ENCODE data around the gene OVCA2. TPM values are rescaled to one million over a fixed set of nuclear protein-coding genes. Genes with fewer than 3 reads are reported as not detected.

OVCA2 gene
- total and polyA plus RNA-seq, 4 donors: 11.1 to 55.4 (median 37.4) TPM

- no peak overlapping the region for H3K4me3 ChIP-seq
- H3K27ac ChIP-seq (ENCODE audit: low read depth in 1 of 2, low read length in 1 of 2): peak overlapping the region; percentile 51 to 90
- TF ChIP-seq, protein P1, sequence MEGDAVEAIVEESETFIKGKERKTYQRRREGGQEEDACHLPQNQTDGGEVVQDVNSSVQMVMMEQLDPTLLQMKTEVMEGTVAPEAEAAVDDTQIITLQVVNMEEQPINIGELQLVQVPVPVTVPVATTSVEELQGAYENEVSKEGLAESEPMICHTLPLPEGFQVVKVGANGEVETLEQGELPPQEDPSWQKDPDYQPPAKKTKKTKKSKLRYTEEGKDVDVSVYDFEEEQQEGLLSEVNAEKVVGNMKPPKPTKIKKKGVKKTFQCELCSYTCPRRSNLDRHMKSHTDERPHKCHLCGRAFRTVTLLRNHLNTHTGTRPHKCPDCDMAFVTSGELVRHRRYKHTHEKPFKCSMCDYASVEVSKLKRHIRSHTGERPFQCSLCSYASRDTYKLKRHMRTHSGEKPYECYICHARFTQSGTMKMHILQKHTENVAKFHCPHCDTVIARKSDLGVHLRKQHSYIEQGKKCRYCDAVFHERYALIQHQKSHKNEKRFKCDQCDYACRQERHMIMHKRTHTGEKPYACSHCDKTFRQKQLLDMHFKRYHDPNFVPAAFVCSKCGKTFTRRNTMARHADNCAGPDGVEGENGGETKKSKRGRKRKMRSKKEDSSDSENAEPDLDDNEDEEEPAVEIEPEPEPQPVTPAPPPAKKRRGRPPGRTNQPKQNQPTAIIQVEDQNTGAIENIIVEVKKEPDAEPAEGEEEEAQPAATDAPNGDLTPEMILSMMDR (IDR thresholded peaks at IDR 0.05; ENCODE audit: control extremely low read depth, extremely low read depth): no peak
- H3K36me3 ChIP-seq (ENCODE audit: control insufficient read depth in 4 of 4, insufficient read depth in 4 of 4, low read length in 4 of 4): peaks cover 0 to 12% (median 7%) of the 10 kb centered on the region in 4 donors
- ATAC-seq (ENCODE audit: insufficient read depth, low FRiP score) (no peak), DNase-seq (peak; percentile 84 to 93 (median 92))
- H3K9ac ChIP-seq (ENCODE audit: insufficient read depth in 1 of 2, low read length in 2 of 2): no peak overlapping the region
- H3K4me1 ChIP-seq (ENCODE audit: control insufficient read depth in 5 of 5, insufficient read depth in 5 of 5, low read length in 5 of 5): peaks cover 23 to 94% (median 67%) of the 10 kb centered on the region in 5 donors
- no peaks in the 10 kb centered on the region for H3K27me3 ChIP-seq (ENCODE audit: control insufficient read depth in 3 of 3, insufficient read depth in 3 of 3, low read length in 2 of 3)
- WGBS, 2 donors: 41 to 42% methylated on average over 5 of the region's 5 CpGs
- no peaks in the 10 kb centered on the region for H3K9me3 ChIP-seq (ENCODE audit: control insufficient read depth in 4 of 4, insufficient read depth in 3 of 4, low read length in 3 of 4)
Measured at GRCh38 chr17:2085648-2085949, 43.8 kb downstream of the OVCA2 start.

GRCh38 chr17:2086306-2086705, 44.5 kb downstream of the OVCA2 start:
- peak overlapping the region in 1 of 2 donors; percentile 51 for H3K27ac ChIP-seq (ENCODE audit: low read depth in 1 of 2, low read length in 1 of 2)

GRCh38 chr17:2087597-2088211, 45.9 kb downstream of the OVCA2 start:
- 22 to 43% methylated on average over 10 of the region's 10 CpGs for WGBS, 2 donors
- H3K4me1 ChIP-seq (ENCODE audit: control insufficient read depth in 5 of 5, insufficient read depth in 5 of 5, low read length in 5 of 5): peaks cover 23 to 86% (median 63%) of the 10 kb centered on the region in 5 donors
- peak; percentile 15 for ATAC-seq (ENCODE audit: insufficient read depth, low FRiP score)

More at GRCh38 chr17:2086306-2086705, 44.5 kb downstream of the OVCA2 start:
- H3K4me1 ChIP-seq (ENCODE audit: control insufficient read depth in 5 of 5, insufficient read depth in 5 of 5, low read length in 5 of 5): peaks cover 23 to 97% (median 69%) of the 10 kb centered on the region in 5 donors
- peaks cover 0 to 7% (median 2%) of the 10 kb centered on the region in 4 donors for H3K36me3 ChIP-seq (ENCODE audit: control insufficient read depth in 4 of 4, insufficient read depth in 4 of 4, low read length in 4 of 4)
- WGBS, 2 donors: 53 to 64% methylated on average over 3 of the region's 3 CpGs
- no peaks in the 10 kb centered on the region for H3K9me3 ChIP-seq (ENCODE audit: control insufficient read depth in 4 of 4, insufficient read depth in 3 of 4, low read length in 3 of 4)
- no peak overlapping the region for H3K4me3 ChIP-seq
- DNase-seq (no peak), ATAC-seq (ENCODE audit: insufficient read depth, low FRiP score) (no peak)
- no peaks in the 10 kb centered on the region for H3K27me3 ChIP-seq (ENCODE audit: control insufficient read depth in 3 of 3, insufficient read depth in 3 of 3, low read length in 2 of 3)
- TF ChIP-seq, protein P1 (IDR thresholded peaks at IDR 0.05; ENCODE audit: control extremely low read depth, extremely low read depth): no peak
- H3K9ac ChIP-seq (ENCODE audit: insufficient read depth in 1 of 2, low read length in 2 of 2): no peak overlapping the region

More at GRCh38 chr17:2087597-2088211, 45.9 kb downstream of the OVCA2 start:
- Histone ChIP-seq H3K27ac (ENCODE audit: low read depth in 1 of 2, low read length in 1 of 2) (peak overlapping the region; percentile 53 to 81), H3K9ac (ENCODE audit: insufficient read depth in 1 of 2, low read length in 2 of 2) (no peak overlapping the region), H3K27me3 (ENCODE audit: control insufficient read depth in 3 of 3, insufficient read depth in 3 of 3, low read length in 2 of 3) (no peaks in the 10 kb centered on the region), H3K4me3 (no peak overlapping the region), H3K36me3 (ENCODE audit: control insufficient read depth in 4 of 4, insufficient read depth in 4 of 4, low read length in 4 of 4) (no peaks in the 10 kb centered on the region), H3K9me3 (ENCODE audit: control insufficient read depth in 4 of 4, insufficient read depth in 3 of 4, low read length in 3 of 4) (no peaks in the 10 kb centered on the region)
- TF ChIP-seq, protein P1 (IDR thresholded peaks at IDR 0.05; ENCODE audit: control extremely low read depth, extremely low read depth): no peak
- peak in 2 of 3 donors; percentile 42 to 70 for DNase-seq
